Dermis blood vessel endothelial cell (primary cell): Measurements from ENCODE around the gene TMA7B. TPM values are rescaled to one million over a fixed set of nuclear protein-coding genes. Genes with fewer than 3 reads are reported as not detected.
"Not testable (repeated sequence)": the region's sequence is repeated elsewhere in the genome, so short reads cannot be mapped to it uniquely, and the experiment has no call there.

Experiments used
- DNase-seq: peaks from one replicate; pipeline ENCODE4 v3.0.0; 2010
- total RNA-seq: library from RNA; depleted of rRNA; stranded (reverse); fragments of >200 nt; gene quantifications from 2 replicates; pipeline ENCODE4 v1.2.3, GENCODE V29; 2014

The TMA7B gene
- total RNA-seq, 1 donor from 2014 or later = not detected

DNA sequence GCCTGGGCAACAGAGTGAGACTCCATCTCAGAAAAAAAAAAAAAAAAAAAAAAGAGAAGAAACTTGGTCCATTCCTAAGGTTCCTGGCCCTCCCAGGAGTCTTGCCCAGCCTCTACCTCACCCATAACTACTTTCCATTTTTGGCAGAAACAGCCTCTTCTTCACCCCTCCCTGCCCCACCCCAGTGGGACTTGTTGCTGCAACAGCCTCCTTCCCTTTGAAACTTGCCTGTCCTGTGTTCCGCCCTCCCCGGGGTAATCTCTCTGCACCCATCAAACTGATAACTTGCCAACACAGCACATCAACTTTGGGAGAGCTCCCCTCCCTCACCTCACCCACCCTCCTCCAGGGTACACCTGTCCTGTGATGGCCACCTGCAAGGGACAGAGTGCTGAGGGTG lies 24.5 kb downstream of the TMA7B start:
- no peak for DNase-seq

DNA sequence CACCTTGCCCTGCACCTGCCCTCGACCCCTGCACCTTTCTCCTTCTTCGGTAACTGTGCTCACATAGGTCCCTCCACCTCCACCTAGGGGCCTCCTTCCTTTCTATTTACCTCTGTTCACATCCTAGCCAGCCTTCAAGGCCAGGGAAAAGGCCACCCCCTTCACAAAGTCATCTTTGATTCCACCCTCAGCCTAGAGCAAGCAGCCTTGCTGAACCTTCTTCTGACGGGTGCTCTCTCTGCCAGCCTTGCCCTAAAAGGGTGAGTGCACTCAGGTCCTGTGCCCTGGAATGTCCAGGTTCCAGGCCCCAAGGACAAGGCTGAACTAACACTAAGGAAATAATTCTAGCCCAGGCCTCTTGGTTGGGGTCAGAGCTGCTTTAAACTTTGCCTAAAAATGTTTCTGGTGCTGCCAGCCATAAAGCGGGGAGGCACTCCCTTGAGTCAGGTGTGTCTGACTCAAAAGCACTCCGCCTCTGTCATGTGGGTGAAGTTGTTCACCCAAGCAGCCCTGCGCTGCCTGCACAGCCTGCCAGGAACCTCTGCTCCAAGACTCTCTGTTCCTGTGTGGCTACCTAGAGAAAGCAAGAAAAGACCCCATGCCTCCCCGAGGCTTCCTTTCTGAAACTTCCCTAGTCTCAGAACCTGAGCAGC lies 25.3 kb downstream of the TMA7B start:
- DNase-seq = no peak

DNA sequence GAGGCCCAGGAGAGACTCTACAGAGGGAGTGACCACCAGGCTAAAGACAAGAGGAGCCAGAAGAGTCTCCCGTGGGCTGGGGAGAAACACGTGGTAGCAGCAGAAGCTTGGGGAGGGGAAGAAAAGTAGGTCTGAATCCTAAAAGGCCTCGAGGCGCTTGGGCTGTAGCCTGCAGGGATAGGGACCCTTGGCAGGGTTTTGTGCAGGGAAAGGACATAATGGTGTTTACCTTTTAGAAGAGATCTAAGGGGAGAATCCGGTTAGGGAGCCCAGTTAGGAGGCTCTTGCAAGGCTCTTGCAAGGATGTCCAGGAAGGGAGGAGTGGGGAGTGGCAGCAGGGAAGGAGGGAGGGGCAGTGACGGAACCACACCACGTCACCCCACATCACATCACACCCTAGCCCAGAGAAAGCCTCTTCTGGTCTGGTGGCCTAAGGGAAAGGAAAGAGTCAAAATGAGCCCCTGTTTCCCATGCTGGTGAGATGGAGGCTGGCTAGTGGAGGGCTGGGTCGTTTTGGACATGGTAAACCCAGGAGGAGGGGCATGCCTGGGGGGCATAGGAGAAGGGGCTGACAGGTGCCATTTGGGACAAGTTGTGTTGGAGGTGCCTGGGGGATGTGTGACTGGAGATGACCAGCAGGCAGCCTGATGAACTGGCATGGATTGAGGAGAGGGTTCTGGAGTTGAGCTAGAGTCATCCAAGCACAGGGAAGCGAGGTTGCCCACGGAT lies 28.4 kb downstream of the TMA7B start:
- no peak for DNase-seq

DNA sequence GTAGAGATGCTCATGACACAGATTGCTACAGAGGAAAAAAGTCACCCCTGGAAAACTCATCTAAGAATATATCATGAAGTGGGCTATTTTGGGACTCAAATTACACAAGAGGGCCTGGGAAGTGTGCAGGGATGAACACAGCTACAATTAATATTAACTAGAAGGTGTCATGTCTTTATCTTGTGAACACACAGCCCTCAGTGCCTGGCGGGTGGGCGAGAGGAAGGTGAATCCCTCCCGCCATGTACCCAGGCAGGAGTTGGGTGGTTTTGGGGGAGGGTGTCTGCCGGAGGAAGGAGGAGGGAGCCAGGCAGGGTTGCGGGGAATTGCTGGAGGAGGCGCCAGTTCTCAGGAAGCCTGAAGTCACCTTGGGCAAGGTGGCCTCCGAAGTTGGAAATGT lies 29.4 kb downstream of the TMA7B start:
- no peak for DNase-seq

DNA sequence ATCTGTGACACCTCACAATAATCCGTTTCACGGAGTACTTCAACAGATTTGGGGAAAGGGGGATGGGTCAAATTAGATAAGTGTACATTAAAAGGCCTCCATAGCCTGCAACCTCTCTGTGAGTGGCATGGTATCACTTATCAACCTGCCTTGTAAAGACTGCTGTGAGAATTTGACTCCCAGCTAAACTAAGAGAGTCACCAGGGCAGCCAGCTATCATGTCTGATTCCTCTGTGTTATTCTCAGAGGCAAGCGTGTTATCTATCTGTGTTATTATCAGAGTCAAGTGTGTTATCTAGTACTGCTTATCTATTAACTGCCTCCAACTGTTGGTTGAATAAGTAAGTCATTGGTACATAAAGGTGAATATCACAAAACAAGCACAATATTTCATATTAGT lies 30.5 kb downstream of the TMA7B start:
- DNase-seq = no peak

DNA sequence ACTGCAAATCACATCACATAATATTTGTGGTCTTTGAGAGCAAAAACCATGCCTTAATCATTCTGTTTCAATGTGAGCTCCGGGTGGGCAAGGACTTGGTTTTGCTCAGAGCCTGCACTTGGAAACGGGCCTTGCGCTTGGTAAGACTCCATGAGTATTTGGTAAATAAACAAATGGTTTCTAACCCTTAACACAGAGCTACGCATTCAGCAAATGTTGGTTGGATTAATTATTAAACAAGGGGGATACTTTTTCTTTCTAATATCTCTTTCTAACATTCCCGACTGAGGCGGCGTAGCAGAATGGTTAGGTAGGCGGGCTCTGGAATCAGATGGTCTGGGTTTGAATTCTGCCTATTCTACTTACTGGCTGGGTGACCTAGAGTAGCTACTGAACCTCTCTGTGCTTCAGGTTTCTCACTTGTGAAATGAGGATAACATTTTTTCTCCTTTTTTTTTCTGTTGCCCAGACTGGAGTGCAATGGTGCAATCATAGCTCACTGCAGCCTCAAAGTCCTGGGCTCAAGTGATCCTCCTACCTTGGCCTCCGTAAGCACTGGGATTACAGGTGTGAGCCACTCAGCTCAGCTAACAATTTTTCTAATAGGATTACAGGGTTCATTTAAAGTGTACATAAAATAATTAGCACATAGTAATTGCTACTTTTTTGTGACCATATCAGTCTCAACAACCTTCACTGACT lies 31.1 kb downstream of the TMA7B start:
- no peak for DNase-seq

DNA sequence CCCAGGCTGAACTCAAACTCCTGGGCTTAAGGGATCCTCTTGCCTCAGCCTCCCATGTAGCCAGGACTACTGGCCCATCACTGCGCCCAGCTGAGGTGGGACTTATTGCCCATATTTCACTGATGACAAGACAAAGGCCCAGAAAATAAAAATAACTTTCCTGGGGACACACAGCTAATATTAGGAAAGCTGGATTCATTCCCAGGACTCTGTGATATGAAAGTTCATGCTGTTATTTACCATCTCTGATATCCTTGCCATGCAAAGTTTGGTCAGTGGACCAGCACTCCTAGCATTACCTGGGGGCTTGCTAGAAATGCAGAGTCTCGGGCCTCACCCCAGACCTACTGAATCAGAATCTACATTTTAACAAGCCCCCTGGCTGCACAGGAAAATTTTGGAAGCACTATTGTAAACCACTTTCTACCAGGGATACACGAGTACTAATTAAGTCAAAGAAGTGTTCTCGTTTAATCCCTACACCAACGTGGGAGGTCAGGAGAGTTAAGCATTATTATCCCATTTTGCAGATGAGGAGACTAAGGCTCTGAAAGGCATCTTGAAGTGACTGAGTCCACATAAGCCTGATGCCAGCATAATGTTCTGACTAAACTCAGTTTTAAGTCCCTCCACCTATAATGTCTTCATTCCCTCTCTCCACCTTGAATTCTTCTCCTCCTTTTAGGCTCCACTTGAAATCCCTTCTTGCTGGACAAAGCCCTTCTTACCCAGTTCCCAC lies 32.1 kb downstream of the TMA7B start:
- no peak for DNase-seq

DNA sequence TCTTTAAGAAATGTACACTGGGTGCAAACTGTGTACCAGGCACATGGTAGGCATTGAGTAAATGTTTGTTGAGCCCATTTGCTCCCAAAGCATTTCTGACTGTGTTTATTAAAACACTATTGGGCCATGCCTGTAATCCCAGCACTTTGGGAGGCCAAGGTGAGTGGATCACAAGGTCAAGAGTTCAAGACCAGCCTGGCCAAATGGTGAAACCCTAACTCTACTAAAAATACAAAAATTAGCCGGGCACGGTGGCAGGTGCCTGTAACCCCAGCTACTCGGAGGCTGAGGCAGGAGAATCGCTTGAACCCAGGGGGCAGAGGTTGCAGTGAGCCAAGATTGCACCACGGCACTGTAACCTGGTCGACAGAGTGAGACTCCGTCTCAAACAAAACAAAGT lies 32.7 kb downstream of the TMA7B start:
- not testable (repeated sequence) for DNase-seq

DNA sequence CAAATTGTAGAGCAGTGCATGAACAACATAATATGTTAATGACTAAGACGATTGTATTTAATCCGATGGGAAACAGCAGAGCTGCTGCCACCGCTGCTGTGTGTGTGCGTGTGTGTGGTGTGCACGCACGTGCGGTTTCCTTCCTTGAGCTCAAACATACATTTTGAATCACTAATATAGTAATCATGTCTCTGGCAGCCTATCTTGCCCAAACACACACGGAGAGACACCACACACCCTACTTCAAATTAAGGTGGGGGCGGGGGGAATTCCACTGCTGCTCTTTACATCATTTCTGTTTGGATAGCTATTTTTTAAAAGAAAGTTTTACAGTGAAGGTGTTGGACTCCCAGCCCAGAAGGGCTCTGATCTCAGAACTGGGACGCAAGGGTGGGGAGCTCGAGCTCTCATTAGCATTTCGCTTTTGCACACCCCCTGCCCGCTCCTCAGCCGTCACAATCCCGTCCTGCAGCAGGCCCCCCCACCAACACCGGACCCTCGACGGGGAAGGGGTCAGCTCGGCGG lies 33.9 kb downstream of the TMA7B start:
- peak; percentile 36 for DNase-seq

DNA sequence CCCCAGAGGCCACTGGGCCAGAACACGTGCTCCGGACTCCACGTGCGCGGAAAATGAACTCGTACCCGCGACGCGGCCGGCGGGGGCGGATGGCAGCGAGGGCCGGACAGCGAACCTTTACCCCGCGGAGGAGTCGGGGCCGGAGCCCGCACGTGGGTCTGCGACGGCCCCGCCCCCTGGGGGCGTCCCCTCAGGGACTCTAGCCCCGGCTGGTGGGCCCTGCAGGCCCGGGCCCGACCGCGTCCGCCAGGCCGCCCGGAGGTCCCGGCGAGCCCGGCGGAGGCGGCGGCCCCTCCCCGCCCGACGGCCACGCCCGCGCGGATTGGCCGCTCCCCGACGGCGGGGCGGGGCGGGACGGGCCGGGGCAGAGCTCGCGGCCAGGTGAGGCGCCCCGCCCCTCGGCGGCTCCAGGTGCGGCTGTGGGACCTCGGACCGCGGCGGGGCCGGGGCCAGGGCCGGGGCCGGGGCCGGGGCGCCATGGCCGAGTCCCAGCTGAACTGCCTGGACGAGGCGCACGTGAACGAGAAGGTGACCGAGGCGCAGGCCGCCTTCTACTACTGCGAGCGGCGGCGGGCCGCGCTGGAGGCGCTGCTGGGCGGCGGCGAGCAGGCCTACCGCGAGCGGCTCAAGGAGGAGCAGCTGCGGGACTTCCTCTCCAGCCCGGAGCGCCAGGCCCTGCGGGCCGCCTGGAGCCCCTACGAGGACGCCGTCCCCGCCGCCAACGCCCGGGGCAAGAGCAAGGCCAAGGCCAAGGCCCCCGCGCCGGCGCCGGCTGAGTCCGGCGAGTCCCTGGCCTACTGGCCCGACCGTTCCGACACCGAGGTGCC lies 34.6 kb downstream of the TMA7B start, which contains the start of gene FAM83F:
TSS of gene FAM83F (plus strand) at position 389 of the 827 bp plus-strand sequence. CDS start at position 478, 89 bp downstream.
- peak; percentile 10 for DNase-seq

DNA sequence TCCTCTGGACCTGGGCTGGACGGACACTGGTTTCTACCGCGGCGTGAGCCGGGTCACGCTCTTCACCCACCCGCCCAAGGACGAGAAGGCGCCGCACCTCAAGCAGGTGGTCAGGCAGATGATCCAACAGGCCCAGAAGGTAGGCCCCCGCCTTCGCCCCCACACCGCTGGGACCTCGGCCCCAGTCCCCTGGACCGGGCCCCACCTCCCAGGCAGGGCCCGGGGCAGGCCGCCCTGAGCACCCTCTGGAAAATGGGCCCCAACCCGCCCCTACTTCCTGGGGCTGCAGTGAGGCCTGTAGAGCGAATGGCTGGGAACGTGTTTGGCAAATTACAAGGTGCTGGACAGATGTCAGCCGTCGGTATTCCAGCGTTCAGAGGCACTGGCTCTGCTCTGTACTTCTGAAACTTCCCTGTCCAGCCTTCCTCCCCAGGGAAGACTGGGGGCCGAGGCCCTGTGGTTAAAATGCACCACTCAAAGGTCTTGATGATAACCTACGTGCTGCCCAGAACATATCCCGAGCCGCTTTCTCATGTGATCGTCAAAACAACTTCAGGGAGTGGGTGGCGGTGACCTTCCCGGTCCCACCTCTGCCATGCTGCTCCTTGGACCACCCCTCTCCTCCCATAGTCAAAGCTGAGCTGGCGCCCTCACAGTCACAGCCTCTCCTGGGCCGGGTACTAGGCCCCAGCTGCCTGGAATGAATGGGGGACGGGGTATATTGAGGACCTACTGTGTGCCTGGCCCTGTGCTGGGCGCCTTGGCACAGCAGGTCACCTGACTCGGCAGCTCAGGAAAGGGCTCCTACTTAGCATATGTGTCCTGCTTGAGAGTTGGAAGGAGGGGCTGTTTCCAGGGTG lies 35.4 kb downstream of the TMA7B start:
- DNase-seq = no peak

DNA sequence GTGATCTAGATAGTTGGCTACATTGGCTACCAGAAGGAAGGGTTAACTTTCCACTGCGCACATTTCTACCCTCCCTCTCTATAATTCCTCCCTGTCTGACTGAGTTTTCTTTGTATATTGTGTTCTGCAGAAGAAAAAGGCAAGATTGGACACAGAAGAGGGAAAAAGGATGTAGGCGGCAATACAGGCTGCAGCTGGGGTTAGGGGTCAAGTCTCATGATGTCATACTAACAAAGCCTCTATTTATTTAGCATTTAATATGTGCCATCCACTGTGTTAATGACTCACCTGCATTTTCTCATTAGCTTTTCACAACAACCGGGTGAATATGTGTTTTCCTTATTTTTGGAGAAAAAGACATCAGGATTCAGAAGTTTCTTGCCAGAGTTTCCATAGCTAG lies 36.5 kb downstream of the TMA7B start:
- DNase-seq = peak; percentile 19

DNA sequence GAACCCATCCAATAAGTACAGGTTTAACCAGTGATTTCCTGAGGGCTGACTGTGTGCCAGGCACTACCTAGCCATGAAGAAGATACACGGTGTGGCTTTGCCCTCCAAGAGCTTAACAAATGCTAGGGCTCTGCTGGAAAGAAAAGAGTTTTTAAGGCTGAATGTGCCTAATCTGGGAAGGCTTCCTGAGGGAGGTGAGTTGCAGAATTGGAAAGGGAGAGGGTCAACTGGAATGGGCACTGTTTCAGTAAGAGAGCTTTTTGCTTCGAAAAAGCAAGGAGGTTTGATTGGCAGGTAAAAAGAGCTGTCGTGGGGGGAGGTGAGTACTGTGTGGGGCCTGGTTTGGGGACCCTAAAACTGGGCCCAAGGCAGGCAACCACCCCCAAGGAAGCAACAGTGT lies 37.2 kb downstream of the TMA7B start:
- no peak for DNase-seq

DNA sequence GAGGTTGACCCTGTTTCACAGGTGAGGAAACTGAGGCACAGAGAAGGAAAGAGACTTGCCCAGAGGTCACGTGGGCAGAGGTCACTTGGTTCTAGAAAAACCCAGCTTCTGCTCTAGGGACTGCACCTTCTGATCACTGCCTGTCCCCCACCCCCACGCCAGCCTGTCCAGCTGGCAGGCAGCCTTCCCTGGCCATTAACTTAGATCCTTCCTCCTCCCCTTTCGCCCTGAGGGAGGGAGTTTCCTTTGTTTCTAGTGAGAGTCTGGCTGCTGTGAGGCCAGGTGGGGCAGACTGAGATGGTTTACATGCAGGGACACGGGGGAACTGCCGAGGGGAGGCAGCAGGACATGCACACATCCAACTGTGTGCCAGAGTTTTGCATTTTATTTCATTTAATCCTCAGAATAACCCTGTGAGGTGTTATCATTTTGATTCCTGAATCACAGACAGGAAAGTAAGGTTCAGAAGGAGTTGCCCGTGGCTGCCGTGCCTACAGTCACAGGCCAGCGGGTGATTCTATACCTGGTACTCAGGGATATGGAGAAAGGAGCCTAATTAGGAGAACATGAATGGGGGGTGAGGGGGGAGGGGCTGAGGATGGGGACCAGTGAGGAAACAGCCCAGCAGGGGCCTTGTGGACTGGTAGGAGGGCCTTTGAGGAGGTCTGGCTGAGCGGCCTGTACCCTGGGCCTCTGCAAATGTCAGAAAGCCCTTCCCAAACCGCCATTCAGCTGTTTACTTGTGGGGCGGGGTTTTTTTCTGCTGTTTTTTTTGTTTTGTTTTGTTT lies 37.9 kb downstream of the TMA7B start:
- DNase-seq = peak; percentile 62

DNA sequence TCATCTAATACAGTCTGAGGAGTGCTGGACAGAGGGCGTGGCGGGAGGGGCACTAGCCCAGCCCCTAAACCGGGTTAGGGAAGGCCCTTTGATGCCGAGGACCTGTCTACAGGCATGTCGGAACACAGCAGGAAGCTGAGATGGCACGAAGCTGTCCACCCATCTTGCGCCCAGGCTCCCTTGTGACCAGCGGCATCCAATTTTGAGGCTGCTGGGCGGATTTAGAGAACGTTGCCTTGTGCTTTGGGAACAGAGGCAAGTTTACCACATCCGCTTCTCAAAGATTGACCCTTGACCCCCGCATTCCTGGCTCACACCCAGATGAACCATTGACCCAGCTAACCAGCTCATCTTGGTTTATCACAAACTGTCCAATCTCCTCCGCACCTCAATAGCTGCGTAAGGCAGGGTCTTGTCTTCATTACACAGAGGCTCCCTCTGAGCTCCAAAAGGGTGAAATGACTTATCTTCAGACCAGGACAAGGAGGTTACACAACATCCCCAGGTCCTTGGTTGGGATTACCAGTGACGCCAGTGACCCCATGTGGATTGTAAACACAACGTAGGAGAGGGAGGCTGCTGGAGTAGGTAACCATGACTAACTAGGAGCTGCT lies 39.1 kb downstream of the TMA7B start:
- peak; percentile 6 for DNase-seq

DNA sequence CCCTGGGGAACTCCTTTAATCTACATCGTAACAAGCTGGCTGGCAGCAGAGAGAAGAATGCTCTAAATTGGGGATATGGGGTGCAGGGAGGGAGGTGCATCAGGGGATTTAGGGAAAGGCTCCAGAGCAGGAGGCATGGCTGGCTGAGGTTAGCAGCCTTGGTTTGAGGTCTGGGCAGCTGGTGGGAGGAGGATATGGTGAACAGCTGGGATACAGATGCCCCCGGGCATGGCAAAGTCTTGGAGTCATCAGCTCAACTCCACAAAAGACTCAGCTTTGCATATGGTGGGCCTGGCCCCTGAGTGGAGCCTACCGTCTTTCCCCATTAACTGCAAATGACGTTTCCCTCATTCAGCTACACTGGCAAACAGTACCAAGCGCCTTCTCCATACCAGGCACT lies 40.0 kb downstream of the TMA7B start:
- no peak for DNase-seq

DNA sequence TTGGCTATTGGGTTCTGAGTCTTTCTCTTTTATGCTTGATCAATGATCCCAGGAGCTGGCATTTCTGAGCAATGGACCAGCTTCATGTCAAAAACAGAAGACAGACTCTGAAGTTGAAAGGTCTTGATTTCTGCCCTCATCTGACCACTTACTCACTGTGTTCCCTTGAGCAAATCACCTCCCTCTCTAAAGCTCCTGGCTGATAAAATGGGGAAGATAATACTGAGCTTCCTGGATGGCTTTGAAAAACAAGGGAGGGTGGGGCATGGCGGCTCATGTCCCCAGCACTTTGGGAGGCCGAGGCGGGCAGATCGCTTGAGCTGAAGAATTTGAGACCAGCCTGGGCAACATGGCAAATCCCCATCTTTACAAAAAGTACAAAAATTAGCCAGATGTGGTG lies 40.9 kb downstream of the TMA7B start:
- DNase-seq = no peak

DNA sequence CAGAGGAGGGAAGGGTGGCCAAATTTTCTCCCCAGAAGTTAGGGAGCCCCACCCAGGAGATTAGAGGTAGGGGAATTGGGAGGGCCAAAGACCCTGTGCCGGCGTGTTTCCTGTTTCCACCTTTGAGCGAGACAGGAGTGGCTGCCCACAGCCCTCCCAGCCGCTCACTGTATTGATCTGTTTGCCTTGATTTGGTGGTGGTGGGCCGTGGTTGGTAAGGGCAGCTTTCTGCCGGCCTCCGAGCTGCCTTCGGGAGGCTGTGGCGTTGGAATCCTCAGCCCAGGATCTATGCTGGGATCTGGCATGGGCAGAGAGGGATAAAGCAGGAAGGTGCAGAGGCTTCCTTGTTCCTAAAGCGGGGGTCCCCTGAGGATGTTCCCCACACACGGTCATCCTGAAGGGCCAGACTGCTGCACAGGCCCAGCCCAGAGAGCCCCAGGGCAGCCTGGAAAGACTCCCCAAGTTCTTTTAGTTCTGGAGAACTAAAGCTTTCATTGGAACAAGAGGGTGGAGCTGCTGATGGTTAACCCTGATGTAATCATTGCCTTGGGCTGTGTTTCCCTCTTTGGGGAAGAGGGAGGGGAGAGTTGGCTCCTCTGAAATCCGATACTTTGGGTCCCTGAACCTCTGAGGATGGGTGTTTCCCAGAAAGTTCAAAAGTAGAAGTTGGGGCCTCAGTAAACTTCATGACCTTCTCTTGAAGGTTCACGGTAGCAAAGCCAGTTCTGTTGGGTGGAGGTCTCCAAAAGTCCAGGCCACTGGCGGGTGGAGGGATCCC lies 41.8 kb downstream of the TMA7B start:
- no peak for DNase-seq
